WERI-Rb-1 (cell line): ENCODE results near the gene VAPB.

Experiments
- DNase-seq: peaks from one replicate; pipeline ENCODE4 v3.0.0-alpha.2; 2020
- H3K27ac ChIP-seq: fragments of 250-450 bp; sonication (Bioruptor Pico); 2 replicates; pipeline ENCODE4 v1.5.1; 2020; ENCODE audit warnings: mild to moderate bottlenecking, moderate library complexity
- H3K27me3 ChIP-seq: fragments of 250-450 bp; sonication (Bioruptor Pico); 2 replicates; pipeline ENCODE4 v1.5.1; 2021; ENCODE audit warnings: mild to moderate bottlenecking, low read depth, moderate library complexity; ENCODE audit not compliant: insufficient read depth, severe bottlenecking
- H3K36me3 ChIP-seq: fragments of 250-450 bp; sonication (Bioruptor Pico); 2 replicates; pipeline ENCODE4 v1.5.1; 2020; ENCODE audit warnings: mild to moderate bottlenecking, moderate library complexity
- H3K4me3 ChIP-seq: 2 replicates; pipeline ENCODE4 v1.5.1; 2011; ENCODE audit warnings: low read depth, mild to moderate bottlenecking, control low read depth, low read length
- H3K9me3 ChIP-seq: fragments of 250-450 bp; sonication (Bioruptor Pico); 2 replicates; pipeline ENCODE4 v1.5.1; 2021; ENCODE audit warnings: mild to moderate bottlenecking, moderate library complexity; ENCODE audit not compliant: severe bottlenecking
- TF ChIP-seq, protein P1 (sequence below): IDR thresholded peaks from 2 replicates; pipeline ENCODE4 v1.5.1; 2011; ENCODE audit warnings: low read depth, mild to moderate bottlenecking, control low read depth, inconsistent platforms, low read length

Gene VAPB

DNA sequence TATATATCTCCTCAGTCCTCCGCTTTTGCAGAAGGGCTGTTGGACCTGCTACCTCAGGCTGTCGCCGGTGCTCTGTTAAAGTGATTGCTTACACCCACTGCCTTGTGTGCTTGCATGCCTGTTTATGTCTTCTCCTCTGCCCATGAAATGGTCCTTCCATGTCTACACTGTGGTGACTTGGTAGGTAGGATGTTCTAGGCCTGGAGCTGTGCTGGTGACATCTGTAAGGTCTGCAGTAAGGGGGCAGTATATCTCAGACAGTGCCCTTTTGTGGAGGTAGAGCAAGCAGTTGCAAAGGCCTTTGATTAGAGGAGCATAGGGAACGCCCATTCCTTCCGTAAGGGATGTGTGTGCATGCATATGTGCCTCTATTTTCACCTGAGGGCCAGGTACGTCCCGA, 40.3 kb downstream of the VAPB start:
- H3K9me3 ChIP-seq: no peaks in the 10 kb centered on the region
- TF ChIP-seq, protein P1, sequence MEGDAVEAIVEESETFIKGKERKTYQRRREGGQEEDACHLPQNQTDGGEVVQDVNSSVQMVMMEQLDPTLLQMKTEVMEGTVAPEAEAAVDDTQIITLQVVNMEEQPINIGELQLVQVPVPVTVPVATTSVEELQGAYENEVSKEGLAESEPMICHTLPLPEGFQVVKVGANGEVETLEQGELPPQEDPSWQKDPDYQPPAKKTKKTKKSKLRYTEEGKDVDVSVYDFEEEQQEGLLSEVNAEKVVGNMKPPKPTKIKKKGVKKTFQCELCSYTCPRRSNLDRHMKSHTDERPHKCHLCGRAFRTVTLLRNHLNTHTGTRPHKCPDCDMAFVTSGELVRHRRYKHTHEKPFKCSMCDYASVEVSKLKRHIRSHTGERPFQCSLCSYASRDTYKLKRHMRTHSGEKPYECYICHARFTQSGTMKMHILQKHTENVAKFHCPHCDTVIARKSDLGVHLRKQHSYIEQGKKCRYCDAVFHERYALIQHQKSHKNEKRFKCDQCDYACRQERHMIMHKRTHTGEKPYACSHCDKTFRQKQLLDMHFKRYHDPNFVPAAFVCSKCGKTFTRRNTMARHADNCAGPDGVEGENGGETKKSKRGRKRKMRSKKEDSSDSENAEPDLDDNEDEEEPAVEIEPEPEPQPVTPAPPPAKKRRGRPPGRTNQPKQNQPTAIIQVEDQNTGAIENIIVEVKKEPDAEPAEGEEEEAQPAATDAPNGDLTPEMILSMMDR: 0 out of 2 replicates have a peak, but pooled peaks have one; percentile 30
- H3K36me3 ChIP-seq: peaks cover 14% of the 10 kb centered on the region
- H3K4me3 ChIP-seq: no peak overlapping the region
- no peak for DNase-seq
- no peaks in the 10 kb centered on the region for H3K27me3 ChIP-seq
- H3K27ac ChIP-seq: no peak overlapping the region

DNA sequence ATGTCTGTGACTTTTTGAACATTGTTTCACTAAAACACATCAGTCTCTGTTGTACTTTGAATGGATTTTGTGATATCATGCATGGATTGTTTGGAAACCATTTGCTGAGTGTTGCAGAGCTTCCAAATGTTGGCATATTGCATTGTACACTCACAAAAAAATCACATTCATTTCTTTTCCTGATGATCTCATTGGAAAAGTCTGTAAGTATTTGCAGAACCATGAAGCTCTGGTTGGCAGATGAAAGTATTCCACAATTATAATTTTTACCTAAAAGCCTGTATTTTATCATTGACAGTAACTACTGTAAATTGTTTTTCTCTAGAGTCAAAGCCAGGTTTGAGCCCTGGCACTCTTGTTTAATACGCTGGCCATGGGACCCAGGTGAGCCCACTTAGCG, 42.1 kb downstream of the VAPB start:
- TF ChIP-seq, protein P1: no peak
- H3K27ac ChIP-seq: no peak overlapping the region
- no peak overlapping the region for H3K4me3 ChIP-seq
- no peaks in the 10 kb centered on the region for H3K27me3 ChIP-seq
- H3K36me3 ChIP-seq: peaks cover 15% of the 10 kb centered on the region
- DNase-seq: no peak
- no peaks in the 10 kb centered on the region for H3K9me3 ChIP-seq

DNA sequence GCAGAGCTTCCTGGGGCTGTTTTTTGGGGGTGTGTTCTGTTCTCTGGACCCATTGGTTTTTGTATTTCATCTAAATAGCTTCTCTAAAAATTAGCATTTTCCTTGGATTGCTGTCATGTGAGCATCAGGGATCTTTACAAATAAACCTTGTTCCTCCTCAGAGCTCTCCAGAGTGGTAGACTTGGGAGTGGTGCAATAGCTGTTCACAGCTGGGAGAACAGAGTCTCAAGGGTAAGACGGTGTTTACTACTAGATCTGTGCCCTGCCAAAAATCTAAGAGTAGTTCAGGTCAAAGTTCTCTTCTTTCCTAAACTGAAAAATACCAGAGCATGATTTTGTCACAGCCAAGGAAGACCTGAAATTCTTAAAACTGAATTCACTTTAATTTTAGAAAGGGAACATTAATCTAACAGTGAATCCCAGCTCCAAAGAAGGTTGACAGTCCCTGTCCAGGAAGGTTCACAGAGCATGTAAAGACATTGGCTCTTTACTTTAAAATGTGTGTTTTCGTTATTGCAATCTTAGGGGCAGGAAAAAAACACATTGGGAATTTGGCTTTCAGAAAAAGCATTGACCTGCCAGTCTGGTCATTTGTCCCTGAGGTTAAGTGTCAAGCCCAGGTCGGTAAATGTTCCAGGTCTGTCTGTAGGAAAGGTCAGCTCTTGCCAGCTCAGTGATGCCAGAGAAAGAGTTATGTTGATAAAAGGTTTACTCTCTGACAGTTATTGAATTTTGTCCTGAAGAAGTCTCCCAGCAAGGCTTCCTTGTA, 43.3 kb downstream of the VAPB start:
- Histone ChIP-seq H3K9me3 (no peaks in the 10 kb centered on the region), H3K27ac (no peak overlapping the region), H3K36me3 (peaks cover 16% of the 10 kb centered on the region), H3K27me3 (no peaks in the 10 kb centered on the region), H3K4me3 (no peak overlapping the region)
- TF ChIP-seq, protein P1: no peak
- no peak for DNase-seq

DNA sequence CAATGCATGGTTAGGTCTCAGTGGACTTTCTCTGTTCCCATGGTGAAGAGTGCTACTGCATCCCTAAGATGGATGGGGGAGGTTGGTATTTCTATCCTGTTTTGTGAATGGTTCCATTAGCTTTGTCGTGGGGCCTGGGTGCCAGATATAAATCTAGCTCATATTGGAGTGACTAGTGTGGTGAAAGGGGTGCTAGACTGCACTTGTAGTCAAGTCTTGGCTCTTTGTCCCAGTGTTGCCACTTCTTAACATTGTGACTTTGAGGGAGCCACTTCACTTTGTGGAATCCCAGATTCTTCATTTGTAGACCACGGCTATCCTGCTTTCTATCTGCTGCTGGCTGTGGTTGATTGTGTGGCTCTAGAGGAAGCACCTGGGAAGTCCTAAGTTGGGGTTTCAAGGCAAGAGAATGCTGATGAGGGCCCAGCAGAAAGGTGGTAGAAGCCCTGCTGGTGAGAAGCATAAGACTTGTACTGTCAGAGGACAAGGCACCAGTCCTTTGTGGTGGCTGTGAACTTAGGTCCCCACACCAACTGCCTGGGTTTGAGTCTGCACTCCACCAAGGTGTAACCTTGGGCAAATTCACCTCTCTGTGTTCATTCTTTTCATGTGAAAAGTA, 44.1 kb downstream of the VAPB start:
- H3K9me3 ChIP-seq: no peaks in the 10 kb centered on the region
- peaks cover 24% of the 10 kb centered on the region for H3K36me3 ChIP-seq
- no peak for DNase-seq
- H3K4me3 ChIP-seq: no peak overlapping the region
- TF ChIP-seq, protein P1: no peak
- H3K27me3 ChIP-seq: no peaks in the 10 kb centered on the region
- H3K27ac ChIP-seq: no peak overlapping the region

DNA sequence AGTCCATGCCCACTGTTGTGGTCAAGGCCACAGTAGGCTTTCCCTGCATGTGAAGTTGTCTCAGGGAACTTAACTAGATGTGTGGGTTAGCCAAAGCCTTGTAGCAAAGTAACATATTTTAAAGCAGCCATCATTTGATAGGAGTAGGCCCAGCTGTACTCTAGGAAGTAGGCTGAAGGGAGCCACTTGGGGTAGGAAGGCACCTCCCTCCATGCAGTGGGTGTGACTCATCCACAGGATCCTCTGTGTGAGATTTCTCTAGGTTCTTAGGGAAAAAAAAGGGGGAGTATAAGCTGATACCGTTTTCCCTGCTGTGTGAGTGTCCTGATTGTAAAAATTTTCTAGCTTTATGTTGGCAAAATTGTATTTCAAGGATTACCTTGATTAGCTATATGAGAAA, 44.7 kb downstream of the VAPB start:
- Histone ChIP-seq H3K4me3 (no peak overlapping the region), H3K27me3 (no peaks in the 10 kb centered on the region), H3K27ac (no peak overlapping the region), H3K9me3 (no peaks in the 10 kb centered on the region), H3K36me3 (peaks cover 28% of the 10 kb centered on the region)
- DNase-seq: no peak
- TF ChIP-seq, protein P1: no peak

DNA sequence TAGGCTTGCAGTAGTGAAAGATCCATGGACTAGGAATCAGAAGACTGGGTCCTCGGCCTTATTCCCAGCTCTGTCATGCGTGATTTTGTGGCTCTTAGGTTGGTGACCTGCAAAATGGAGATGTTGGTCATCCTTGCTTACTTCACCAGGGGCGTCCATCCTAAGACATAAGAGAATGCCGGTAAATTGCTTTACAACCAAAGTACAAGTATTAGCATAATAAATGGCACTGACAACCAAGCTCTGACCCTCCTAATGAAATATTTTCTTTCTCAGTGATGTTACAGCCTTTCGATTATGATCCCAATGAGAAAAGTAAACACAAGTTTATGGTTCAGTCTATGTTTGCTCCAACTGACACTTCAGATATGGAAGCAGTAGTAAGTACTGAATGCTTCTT, 45.3 kb downstream of the VAPB start:
- TF ChIP-seq, protein P1: no peak
- Histone ChIP-seq H3K9me3 (no peaks in the 10 kb centered on the region), H3K27me3 (no peaks in the 10 kb centered on the region), H3K27ac (no peak overlapping the region), H3K4me3 (no peak overlapping the region), H3K36me3 (peaks cover 33% of the 10 kb centered on the region)
- DNase-seq: no peak
